Hematopoietic multipotent progenitor cell treated with erythropoietin and hydrocortisone succinate and interleukin-3 and kit ligand, for 15 days (in vitro differentiated cells): ENCODE results near the gene GIPC1.

Experiments
- DNase-seq: peaks from one replicate; pipeline ENCODE4 v3.0.0-alpha.2; 2015; ENCODE audit warnings: low spot score

GIPC1 gene

GRCh38 chr19:14434543-14435319 is 61.2 kb downstream of the GIPC1 start:
- DNase-seq, result no peak

GRCh38 chr19:14433554-14434501 is 62.1 kb downstream of the GIPC1 start:
- no peak for DNase-seq

- no peak for DNase-seq
Observed at GRCh38 chr19:14432791-14433553, 63.0 kb downstream of the GIPC1 start, which contains the start of gene PKN1. TSS of gene PKN1 (plus strand) at chr19:14433306. CDS start at chr19:14433522, 216 bp downstream.

- no peak for DNase-seq
Observed at GRCh38 chr19:14430712-14431111, 65.2 kb downstream of the GIPC1 start.

GRCh38 chr19:14428882-14429416 is 67.0 kb downstream of the GIPC1 start:
- no peak for DNase-seq
